ENCODE measurements around the gene SCLT1. TPM values are rescaled to one million over a fixed set of nuclear protein-coding genes. Genes with fewer than 3 reads are reported as not detected.

The SCLT1 gene
- total RNA-seq, 1 experiment from 2014 or later = 11.3 TPM

GRCh38 chr4:128915544-128915943, 177.8 kb downstream of the SCLT1 start:
- Mint-ChIP-seq H3K36me3 (ENCODE audit: insufficient read depth in 1 of 3, low read depth in 3 of 3) (no peaks in the 10 kb centered on the region), H3K4me1 (no peaks in the 10 kb centered on the region), H3K27me3 (ENCODE audit: low read depth) (no peaks in the 10 kb centered on the region), H3K4me3 (no peak overlapping the region), H3K9me3 (no peaks in the 10 kb centered on the region), H3K27ac (no peak overlapping the region)
- H3K27me3 ChIP-seq (ENCODE audit: insufficient read depth, low read length) = no peaks in the 10 kb centered on the region
- no peak for TF ChIP-seq CTCF (conservative IDR thresholded peaks at IDR 0.05)
- H2BK120ac ChIP-seq (ENCODE audit: low read depth, low read length, poor library complexity, severe bottlenecking) = no peak overlapping the region
- no peaks in the 10 kb centered on the region for H4K20me1 ChIP-seq (ENCODE audit: control insufficient read depth, insufficient read depth, insufficient read length)
- no peak overlapping the region for H3K14ac ChIP-seq (ENCODE audit: insufficient read depth, low read length)
- H4K8ac ChIP-seq (replicated peaks; ENCODE audit: insufficient read length, low read depth, low read length) = no peak overlapping the region
- no peak overlapping the region for H3K4me2 ChIP-seq (ENCODE audit: insufficient read depth, insufficient read length, low read length)
- no peak overlapping the region for H4K5ac ChIP-seq (ENCODE audit: insufficient read length, low read depth, low read length)
- H2BK12ac ChIP-seq (ENCODE audit: insufficient read length, low read depth, low read length) = no peak overlapping the region
- H3K4ac ChIP-seq (ENCODE audit: low read depth, low read length) = no peak overlapping the region
- H2AFZ ChIP-seq (ENCODE audit: low read length) = no peak overlapping the region
- H3K18ac ChIP-seq (ENCODE audit: insufficient read length, low read depth, low read length) = no peak overlapping the region
- no peaks in the 10 kb centered on the region for H3K79me1 ChIP-seq (ENCODE audit: insufficient read depth, low read depth, low read length, poor library complexity, severe bottlenecking)
- no peak overlapping the region for H3K23ac ChIP-seq (ENCODE audit: insufficient read length, low read depth, low read length)
- no peak overlapping the region for H2BK5ac ChIP-seq (ENCODE audit: insufficient read length, low read length)
- no peak overlapping the region for H3K27ac ChIP-seq (ENCODE audit: insufficient read length, low read depth, low read length)
- no peak overlapping the region for H2BK20ac ChIP-seq (ENCODE audit: low read depth, low read length, poor library complexity, severe bottlenecking)
- no peak overlapping the region for H3K9ac ChIP-seq (ENCODE audit: extremely low read depth, insufficient read length, low read length)
- no peak overlapping the region for H2BK15ac ChIP-seq (ENCODE audit: low read depth, low read length)
- no peaks in the 10 kb centered on the region for H3K23me2 ChIP-seq (ENCODE audit: insufficient read length, low read depth, low read length, poor library complexity, severe bottlenecking)
- H3K9me3 ChIP-seq (ENCODE audit: control insufficient read depth, low read depth, low read length) = no peaks in the 10 kb centered on the region
- no peak overlapping the region for H3K56ac ChIP-seq (ENCODE audit: insufficient read length, low read depth, low read length)
- H3K4me1 ChIP-seq (ENCODE audit: insufficient read depth, low read length) = no peaks in the 10 kb centered on the region
- no peak overlapping the region for H2AK5ac ChIP-seq (ENCODE audit: insufficient read length, low read length)
- no peaks in the 10 kb centered on the region for H3K79me2 ChIP-seq (ENCODE audit: insufficient read depth, low read length)
- no peak overlapping the region for H3T11ph ChIP-seq (ENCODE audit: low read length)
- H4K91ac ChIP-seq (ENCODE audit: insufficient read length, low read depth, low read length) = no peak overlapping the region
- DNase-seq = no peak
